ENCODE results near the gene MYT1. TPM values are rescaled to one million over a fixed set of nuclear protein-coding genes. Genes with fewer than 3 reads are reported as not detected.

The MYT1 gene
- total RNA-seq, 3 donors from 2014 or later, result under 0.01 TPM; not detected in 2

GRCh38 chr20:64158346-64159285 is 5.6 kb upstream of the MYT1 start:
- DNase-seq (ENCODE audit: low spot score in 2 of 2), result no peak
- H3K4me1 ChIP-seq, result no peaks in the 10 kb centered on the region
- no peak overlapping the region for H3K4me3 ChIP-seq
- no peaks in the 10 kb centered on the region for H3K36me3 ChIP-seq
- no peak overlapping the region for H3K27ac ChIP-seq
- no peak for TF ChIP-seq CTCF (IDR thresholded peaks at IDR 0.05)
- TF ChIP-seq POLR2A (IDR thresholded peaks at IDR 0.05), result no peak
- no peak for TF ChIP-seq POLR2AphosphoS5 (IDR thresholded peaks at IDR 0.05)
- no peaks in the 10 kb centered on the region for H3K9me3 ChIP-seq
- peaks cover 2 to 82% of the 10 kb centered on the region in 2 donors for H3K27me3 ChIP-seq
- intact Hi-C loops (cut with DNase I; ENCODE audit: low total_unique reads), result no loop called here

- Histone ChIP-seq H3K4me1 (no peaks in the 10 kb centered on the region), H3K27me3 (peaks cover 2 to 85% of the 10 kb centered on the region in 2 donors), H3K4me3 (no peak overlapping the region), H3K36me3 (no peaks in the 10 kb centered on the region), H3K9me3 (no peaks in the 10 kb centered on the region), H3K27ac (no peak overlapping the region)
- DNase-seq (ENCODE audit: low spot score in 2 of 2), result no peak
- intact Hi-C loops (cut with DNase I; ENCODE audit: low total_unique reads), result no loop called here
- no peak for TF ChIP-seq POLR2AphosphoS5 (IDR thresholded peaks at IDR 0.05)
- TF ChIP-seq CTCF (IDR thresholded peaks at IDR 0.05), result no peak
- TF ChIP-seq POLR2A (IDR thresholded peaks at IDR 0.05), result no peak
Observed at GRCh38 chr20:64159286-64159680, 5.0 kb upstream of the MYT1 start.

- H3K9me3 ChIP-seq, result no peaks in the 10 kb centered on the region
- H3K27ac ChIP-seq, result no peak overlapping the region
- no peaks in the 10 kb centered on the region for H3K36me3 ChIP-seq
- TF ChIP-seq POLR2A (IDR thresholded peaks at IDR 0.05), result no peak
- no peak for TF ChIP-seq CTCF (IDR thresholded peaks at IDR 0.05)
- no peak for TF ChIP-seq POLR2AphosphoS5 (IDR thresholded peaks at IDR 0.05)
- peaks cover 2 to 86% of the 10 kb centered on the region in 2 donors for H3K27me3 ChIP-seq
- intact Hi-C loops (cut with DNase I; ENCODE audit: low total_unique reads), result no loop called here
- no peaks in the 10 kb centered on the region for H3K4me1 ChIP-seq
- H3K4me3 ChIP-seq, result no peak overlapping the region
- DNase-seq (ENCODE audit: low spot score in 2 of 2), result no peak
Observed at GRCh38 chr20:64159711-64160110, 4.5 kb upstream of the MYT1 start.

GRCh38 chr20:64160118-64160517 is 4.1 kb upstream of the MYT1 start:
- no peak overlapping the region for H3K4me3 ChIP-seq
- H3K36me3 ChIP-seq, result no peaks in the 10 kb centered on the region
- intact Hi-C loops (cut with DNase I; ENCODE audit: low total_unique reads), result no loop called here
- peaks cover 2 to 86% of the 10 kb centered on the region in 2 donors for H3K27me3 ChIP-seq
- no peak for DNase-seq (ENCODE audit: low spot score in 2 of 2)
- H3K27ac ChIP-seq, result no peak overlapping the region
- H3K4me1 ChIP-seq, result no peaks in the 10 kb centered on the region
- H3K9me3 ChIP-seq, result no peaks in the 10 kb centered on the region
- TF ChIP-seq POLR2AphosphoS5 (IDR thresholded peaks at IDR 0.05), result no peak
- TF ChIP-seq POLR2A (IDR thresholded peaks at IDR 0.05), result no peak
- no peak for TF ChIP-seq CTCF (IDR thresholded peaks at IDR 0.05)

Measured in breast epithelium (tissue), 4 donors.